Epithelial cell of esophagus (primary cell): ENCODE data around the gene OR2J1.
"Not testable (repeated sequence)": the region's sequence is repeated elsewhere in the genome, so short reads cannot be mapped to it uniquely, and the experiment has no call there.

Source experiments
- DNase-seq: peaks from one replicate; pipeline ENCODE4 v3.0.0; 2010; ENCODE audit warnings: low read depth
- H3K4me3 ChIP-seq: 2 replicates; pipeline ENCODE4 v1.5.1; 2011; ENCODE audit warnings: mild to moderate bottlenecking, low read length, control low read depth
- TF ChIP-seq, protein P1 (sequence below): IDR thresholded peaks from 2 replicates; pipeline ENCODE4 v1.5.1; 2011; ENCODE audit warnings: low read depth, mild to moderate bottlenecking, low read length, control low read depth, inconsistent platforms; ENCODE audit not compliant: insufficient read depth; ENCODE audit errors: missing control alignments

The OR2J1 gene

DNA sequence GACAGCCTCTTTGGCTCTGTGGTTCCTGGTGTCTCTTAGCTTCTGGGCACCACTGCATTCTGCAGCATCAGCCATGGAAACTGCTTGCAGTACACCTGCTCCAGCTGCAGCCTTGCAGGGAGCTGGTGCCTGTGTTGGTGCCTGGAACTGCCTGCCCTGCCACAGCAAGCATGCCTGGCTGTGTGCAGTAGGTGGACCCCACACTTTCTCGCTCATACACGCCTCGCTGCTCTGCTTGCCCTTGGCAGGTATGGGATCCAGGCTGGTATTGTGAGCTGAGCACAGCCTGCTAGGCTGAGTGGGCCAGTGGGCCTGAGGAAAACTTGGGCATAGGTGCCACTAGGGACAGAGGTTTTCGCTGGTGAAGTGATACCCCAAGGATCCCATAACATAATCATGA is 31.4 kb downstream of the OR2J1 start:
- TF ChIP-seq, protein P1, sequence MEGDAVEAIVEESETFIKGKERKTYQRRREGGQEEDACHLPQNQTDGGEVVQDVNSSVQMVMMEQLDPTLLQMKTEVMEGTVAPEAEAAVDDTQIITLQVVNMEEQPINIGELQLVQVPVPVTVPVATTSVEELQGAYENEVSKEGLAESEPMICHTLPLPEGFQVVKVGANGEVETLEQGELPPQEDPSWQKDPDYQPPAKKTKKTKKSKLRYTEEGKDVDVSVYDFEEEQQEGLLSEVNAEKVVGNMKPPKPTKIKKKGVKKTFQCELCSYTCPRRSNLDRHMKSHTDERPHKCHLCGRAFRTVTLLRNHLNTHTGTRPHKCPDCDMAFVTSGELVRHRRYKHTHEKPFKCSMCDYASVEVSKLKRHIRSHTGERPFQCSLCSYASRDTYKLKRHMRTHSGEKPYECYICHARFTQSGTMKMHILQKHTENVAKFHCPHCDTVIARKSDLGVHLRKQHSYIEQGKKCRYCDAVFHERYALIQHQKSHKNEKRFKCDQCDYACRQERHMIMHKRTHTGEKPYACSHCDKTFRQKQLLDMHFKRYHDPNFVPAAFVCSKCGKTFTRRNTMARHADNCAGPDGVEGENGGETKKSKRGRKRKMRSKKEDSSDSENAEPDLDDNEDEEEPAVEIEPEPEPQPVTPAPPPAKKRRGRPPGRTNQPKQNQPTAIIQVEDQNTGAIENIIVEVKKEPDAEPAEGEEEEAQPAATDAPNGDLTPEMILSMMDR: no peak
- DNase-seq: no peak
- H3K4me3 ChIP-seq: no peak overlapping the region

DNA sequence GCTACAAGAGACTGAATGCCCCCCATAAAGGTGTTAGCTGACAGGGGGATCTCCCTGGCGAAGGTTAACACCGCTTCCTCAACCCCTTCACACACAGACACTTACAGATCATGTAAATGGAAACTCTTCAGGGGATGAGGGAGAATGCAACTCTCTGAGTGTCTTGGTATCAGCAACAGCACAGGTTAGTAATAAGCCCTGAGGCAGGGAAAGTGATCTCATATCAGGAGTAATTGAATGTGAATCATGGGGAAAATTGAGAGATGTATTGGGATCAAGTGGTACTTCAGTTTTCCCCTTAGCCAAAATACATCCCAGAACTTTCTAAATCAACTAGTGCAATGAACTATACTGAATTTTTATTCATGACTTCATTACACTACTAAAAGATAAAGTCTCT is 32.4 kb downstream of the OR2J1 start:
- no peak overlapping the region for H3K4me3 ChIP-seq
- TF ChIP-seq, protein P1: no peak
- peak; percentile 73 for DNase-seq

DNA sequence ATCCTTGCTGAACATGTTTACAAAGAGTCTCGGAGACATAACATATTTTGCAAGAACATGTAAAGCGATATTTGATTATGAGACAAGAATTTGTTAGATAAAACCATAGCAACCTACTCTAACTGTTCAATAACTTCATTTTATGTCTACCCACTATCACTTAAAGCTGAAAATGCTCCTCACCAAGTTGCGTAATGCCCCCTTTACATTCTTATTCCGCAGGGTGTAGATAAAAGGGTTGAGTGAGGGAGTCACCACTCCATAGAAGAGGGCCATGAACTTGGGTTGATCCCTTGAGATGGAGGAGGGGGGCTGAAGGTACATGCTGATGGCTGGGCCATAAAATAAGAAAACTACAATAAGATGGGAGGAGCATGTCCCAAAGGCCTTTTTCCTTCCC is 38.4 kb downstream of the OR2J1 start:
- TF ChIP-seq, protein P1: no peak
- no peak overlapping the region for H3K4me3 ChIP-seq
- DNase-seq: no peak

DNA sequence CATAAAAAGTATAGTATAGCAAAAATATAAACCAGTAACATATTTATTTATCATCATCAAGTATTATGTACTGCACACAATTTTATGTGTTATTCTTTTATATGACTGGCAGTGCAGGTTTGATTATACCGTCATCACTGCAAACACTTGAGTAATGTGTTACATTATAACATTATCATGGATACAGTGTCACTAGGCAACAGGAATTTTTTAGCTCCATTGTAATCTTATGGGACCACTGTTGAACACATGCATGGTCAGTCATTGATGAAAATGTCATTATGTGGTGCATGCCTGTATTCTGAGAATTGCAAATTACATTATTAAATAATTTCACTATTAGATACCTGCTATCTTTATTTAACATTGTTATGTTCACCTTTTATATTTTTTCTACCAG is 42.3 kb downstream of the OR2J1 start:
- H3K4me3 ChIP-seq: no peak overlapping the region
- DNase-seq: no peak
- TF ChIP-seq, protein P1: no peak

DNA sequence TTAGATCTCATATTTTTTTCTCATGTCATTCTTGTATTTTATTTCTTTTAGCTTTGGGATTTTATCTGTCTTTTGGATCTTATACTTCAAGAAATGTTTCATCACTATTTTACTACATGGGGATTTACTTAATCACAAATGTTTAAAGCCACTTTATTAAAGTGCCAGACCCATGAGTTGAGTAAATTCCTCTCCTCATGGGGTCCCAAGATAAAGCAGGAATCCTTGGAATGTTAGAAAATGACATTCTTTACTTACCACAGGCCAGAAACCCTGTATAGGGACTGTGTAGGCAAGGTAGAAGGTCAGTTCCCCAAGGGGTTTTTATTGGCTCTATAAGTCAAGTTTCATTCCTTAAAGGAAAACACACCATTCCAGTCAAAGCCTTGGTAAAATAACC is 43.0 kb downstream of the OR2J1 start:
- TF ChIP-seq, protein P1: no peak
- no peak for DNase-seq
- H3K4me3 ChIP-seq: no peak overlapping the region

DNA sequence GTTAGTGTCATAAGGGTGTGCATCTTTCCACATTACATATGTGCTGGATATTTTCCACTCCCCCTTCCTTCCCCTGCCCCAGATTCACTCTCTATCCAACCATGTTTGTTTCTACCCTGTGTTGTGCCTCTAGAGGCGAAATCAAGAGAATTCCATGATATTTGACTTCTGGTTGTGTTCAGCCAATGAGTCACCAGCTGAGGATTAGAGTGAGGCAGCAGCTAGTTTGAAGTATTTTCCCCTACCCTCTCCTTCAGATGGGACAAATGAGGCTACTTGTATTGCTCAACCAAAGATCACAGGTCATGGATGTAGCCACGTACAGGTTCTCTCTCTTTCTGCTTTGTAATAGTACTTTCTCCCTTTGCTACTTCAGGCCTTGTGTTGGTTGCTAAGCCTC is 46.9 kb downstream of the OR2J1 start:
- peak; percentile 3 for DNase-seq
- TF ChIP-seq, protein P1: no peak
- H3K4me3 ChIP-seq: no peak overlapping the region

DNA sequence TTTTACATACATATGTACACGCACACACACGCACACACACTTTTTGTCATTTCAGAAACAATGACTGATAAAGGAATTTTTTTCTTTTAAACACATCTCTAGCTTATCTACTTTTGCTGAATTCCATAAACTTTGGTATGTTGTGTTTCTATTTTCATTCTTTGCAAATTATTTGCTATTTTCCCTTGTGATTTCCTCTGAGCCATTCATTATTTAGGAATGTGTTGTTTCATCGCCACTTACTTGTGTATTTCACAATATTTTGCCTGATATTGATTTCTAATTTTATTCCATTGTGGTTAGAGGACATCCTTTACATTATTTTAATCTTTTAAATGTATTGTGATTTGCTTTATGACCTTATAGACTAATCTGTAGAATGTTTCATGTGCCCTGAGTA is 47.8 kb downstream of the OR2J1 start:
- TF ChIP-seq, protein P1: no peak
- no peak overlapping the region for H3K4me3 ChIP-seq
- DNase-seq: no peak

DNA sequence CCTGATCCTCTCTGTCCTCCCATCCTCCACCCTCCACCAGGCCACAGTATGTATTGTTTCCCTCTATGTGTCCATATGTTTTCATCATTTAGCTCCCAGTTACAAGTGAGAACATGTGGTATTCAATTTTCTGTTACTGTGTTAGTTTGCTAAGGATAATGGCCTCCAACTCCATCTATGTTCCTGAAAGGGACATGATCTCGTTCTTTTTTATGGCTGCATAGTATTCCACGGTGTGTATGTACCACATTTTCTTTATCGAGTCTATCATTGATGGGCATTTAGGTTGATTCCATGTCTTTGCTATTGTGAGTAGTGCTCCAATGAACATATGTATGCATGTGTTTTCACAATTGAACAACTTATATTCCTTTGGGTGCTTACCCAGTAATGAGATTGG is 50.2 kb downstream of the OR2J1 start:
- DNase-seq, H3K4me3 ChIP-seq: not testable (repeated sequence)
